Stimulated activated CD4-positive, alpha-beta T cell treated with anti-CD3 and anti-CD28 coated beads, Interleukin-1b, Interleukin-23, amount 100 ng/mL, for 48 hours (primary cell): Measurements from ENCODE around the gene ZNF3.

Experiments
- DNase-seq: peaks from one replicate; pipeline ENCODE4 v3.0.0-alpha.2; 2020

Gene ZNF3

DNA sequence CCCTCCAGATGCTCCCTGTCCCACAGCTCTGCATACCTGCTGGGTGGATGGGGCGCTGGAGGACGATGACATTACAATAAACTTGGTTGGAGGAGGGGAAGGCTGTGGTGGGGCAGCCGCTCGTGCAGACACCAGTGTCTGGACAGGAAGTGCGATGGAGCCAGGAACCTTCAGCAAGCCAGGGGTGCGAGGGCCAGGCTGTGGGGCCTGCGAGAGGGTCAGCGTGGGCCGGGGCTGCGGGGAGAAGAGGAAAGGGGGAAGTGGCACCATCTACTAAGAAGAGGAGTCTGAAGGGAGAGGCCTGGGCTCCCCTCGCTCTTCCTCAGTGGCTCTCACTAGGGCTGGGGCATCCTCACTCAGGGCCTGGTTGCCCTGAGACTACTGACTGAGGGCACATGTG is 26.4 kb upstream of the ZNF3 start:
- no peak for DNase-seq

GRCh38 chr7:100107125-100107737 is 25.7 kb upstream of the ZNF3 start:
- DNase-seq, result no peak

GRCh38 chr7:100106633-100107032 is 25.1 kb upstream of the ZNF3 start:
- no peak for DNase-seq

GRCh38 chr7:100105534-100105933 is 24.0 kb upstream of the ZNF3 start:
- no peak for DNase-seq

DNA sequence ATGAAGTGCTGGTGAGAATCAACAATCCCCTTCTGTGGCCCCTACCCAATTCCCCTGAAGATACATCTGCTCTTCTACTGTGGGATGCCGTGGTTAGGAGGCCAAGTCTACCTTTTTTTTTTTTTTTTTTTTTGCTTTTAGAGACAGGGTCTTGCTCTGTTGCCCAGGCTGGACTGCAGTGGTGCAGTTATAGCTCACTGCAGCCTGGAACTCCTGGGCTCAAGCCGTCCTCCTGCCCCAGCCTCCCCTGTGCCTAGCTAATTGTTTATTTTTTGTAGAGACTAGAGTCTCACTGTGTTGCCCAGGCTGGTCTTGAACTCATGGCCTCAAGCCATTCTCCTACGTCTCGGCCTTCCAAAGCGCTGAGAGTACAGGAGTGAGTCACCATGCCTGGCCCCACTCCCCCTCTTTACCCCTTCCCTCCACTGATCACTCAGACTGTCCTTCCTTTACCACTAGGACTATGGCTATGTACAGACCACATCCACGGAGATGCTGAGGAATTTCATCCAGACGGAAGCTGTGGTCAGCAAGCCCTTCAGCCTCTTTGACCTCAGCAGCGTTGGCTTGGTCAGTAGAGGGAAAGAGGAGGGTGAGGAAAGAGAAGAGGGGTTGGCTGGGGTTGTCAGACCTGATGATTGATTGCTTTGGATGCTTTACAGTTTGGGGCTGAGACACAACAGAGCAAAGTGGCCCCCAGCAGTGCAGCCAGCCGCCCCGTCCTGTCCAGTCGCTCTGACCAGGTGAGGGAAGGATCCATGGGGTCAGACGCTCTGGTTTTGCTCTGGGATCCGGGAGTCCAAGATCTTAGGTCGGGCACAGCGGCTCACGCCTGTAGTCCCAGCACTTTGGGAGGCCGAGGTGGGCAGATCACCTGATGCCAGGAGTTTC is 21.7 kb upstream of the ZNF3 start:
- DNase-seq, result no peak

- peak; percentile 99 for DNase-seq
These were observed 19.7 kb upstream of the ZNF3 start, which contains the start of the genes AP4M1 and MCM7 for GRCh38 chr7:100101016-100101862. Gene AP4M1, plus strand, starts transcription at chr7:100101643. Its CDS starts 72 bp downstream, at chr7:100101715. Gene MCM7, minus strand, starts transcription at chr7:100101397. Its CDS starts 103 bp downstream, at chr7:100101294.

DNA sequence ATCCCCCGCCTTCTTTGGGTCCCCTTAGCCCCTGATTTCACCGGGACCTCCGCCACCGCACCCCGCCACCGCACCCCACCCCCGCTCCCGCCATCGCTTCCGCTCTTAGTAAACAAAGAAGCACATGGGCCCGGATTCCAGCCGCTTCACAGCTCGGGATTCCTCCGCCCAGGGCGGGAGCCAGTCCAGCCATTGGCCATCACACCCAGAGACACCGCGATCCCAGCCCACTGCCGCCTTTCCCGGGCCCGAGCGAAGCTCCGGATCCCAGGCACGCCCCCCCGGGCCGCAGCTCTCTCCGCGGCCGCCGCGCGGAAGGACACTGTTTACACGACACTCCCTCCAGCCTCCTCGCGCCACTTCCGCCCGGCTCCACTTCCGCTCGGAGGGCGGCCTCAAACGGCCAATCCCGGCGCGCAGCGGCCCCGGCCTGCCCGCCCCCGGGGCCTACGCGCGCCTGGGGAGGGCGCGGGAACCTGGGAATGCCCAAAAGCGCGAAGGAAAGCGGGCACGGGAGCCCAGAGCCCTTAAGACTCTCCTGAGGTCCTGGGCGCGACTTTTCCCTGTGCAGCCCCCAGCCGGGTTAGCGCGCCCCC is 19.0 kb upstream of the ZNF3 start:
- DNase-seq, result peak; percentile 87

DNA sequence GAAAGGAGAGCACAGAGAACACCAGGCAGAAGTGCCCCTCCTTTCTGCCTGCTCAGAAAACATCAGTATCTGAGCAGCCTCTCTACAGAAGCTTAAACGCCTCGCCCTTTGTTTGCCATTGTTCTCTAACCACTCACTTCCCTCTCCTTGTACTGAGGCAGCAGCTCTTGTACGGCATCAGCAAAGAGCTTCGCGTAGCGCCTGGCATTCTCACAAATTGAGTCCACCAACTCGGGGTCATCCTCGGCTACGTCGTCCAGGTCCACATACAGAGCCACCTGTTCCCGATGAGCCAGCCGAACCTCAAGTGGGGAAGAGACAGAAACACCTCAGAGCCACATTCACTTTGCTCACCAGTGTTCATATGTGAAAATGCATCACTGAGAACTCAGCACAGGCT is 17.9 kb upstream of the ZNF3 start:
- DNase-seq, result no peak

DNA sequence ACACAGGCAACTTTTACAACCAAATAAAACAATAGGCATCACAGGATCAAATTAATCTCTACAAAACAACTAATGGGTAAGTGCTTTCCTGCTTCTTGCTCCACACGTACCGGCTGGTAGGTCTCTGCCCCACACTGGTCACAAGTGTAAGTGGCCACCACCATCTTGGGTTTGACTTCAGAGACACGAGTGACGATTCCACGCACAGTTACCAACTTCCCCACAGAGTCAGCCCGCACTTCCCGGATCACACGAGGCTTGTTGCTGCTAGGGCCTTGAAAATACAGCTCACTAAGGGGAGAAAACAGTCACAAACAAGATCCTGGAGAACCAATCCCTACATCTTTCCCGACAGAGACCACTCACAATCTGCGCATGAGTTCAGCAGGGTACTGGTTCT is 17.4 kb upstream of the ZNF3 start:
- DNase-seq, result no peak

GRCh38 chr7:100095704-100096103 is 14.2 kb upstream of the ZNF3 start:
- no peak for DNase-seq

DNA sequence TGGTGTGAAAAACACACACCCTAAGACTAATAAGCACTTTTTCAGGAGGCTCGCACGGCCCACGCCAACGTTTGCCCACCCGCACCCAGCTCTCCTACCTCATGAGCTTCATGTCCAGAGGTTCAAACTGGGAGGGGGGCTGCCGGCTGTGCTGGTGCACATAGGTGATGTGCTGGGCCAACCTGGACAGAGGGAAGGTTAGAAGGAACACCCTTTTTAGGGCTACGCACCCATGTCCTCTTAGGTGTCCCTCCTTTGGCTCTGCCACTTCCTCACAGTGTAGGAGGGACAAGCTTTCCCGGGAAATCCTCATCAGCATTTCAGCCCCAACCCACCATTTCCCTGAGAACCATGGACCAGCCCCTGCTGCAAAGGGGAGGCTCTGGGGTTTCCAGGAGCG is 13.8 kb upstream of the ZNF3 start:
- no peak for DNase-seq

- DNase-seq, result no peak
These were observed 12.5 kb upstream of the ZNF3 start for GRCh38 chr7:100093925-100094486.

- no peak for DNase-seq
These were observed 12.0 kb upstream of the ZNF3 start for GRCh38 chr7:100093498-100093897.

DNA sequence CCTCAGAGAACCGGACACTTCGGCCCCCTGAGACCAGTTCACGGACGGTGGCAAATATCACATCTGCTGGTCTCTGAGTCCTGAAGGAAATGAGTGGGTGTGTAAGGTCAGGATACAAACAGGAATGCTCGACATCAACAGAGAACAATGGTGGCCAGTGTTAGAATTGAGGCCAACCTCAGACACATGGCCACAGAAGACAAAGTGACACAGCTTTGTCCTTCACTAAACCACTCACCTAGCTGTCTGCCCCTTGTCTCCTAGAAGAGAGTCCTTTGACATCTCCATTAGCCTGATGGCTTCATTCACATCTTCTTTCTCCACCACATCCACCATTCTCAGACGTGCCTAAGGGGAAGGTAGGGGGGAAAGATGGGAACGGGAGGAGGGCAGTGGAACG is 11.5 kb upstream of the ZNF3 start:
- no peak for DNase-seq

DNA sequence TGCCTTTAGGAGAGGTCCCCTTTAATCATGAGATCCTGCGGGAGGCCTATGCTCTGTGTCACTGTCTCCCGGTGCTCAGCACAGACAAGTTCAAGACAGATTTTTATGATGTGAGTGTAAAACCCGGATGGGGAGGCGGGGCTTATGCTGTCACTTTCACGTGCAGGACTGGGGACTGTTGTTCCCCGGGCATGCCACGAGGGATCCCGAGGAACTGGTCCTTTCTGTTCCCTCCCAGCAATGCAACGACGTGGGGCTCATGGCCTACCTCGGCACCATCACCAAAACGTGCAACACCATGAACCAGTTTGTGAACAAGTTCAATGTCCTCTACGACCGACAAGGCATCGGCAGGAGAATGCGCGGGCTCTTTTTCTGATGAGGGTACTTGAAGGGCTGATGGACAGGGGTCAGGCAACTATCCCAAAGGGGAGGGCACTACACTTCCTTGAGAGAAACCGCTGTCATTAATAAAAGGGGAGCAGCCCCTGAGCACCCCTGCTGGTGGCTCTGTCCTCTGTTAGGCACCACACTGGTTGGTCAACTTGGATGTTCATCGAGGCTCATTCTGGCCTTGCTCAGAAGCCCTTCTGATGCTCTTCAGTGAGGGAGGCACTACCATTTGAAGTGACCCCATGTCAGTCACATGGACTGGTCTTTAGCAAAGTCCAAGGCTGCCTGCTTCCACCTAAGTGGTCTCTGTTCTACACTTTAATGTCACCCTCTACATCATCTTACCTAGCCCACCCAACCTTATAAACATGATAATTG is 10.1 kb upstream of the ZNF3 start:
- DNase-seq, result peak; percentile 22

- DNase-seq, result no peak
These were observed 9.2 kb upstream of the ZNF3 start for GRCh38 chr7:100090527-100091410.

- no peak for DNase-seq
These were observed 8.1 kb upstream of the ZNF3 start for GRCh38 chr7:100089458-100090196.

GRCh38 chr7:100088621-100089457 is 7.3 kb upstream of the ZNF3 start, which contains the start of gene COPS6:
Gene COPS6, plus strand, starts transcription at chr7:100088969. Its CDS starts 22 bp downstream, at chr7:100088991.
- DNase-seq, result peak; percentile 83

DNA sequence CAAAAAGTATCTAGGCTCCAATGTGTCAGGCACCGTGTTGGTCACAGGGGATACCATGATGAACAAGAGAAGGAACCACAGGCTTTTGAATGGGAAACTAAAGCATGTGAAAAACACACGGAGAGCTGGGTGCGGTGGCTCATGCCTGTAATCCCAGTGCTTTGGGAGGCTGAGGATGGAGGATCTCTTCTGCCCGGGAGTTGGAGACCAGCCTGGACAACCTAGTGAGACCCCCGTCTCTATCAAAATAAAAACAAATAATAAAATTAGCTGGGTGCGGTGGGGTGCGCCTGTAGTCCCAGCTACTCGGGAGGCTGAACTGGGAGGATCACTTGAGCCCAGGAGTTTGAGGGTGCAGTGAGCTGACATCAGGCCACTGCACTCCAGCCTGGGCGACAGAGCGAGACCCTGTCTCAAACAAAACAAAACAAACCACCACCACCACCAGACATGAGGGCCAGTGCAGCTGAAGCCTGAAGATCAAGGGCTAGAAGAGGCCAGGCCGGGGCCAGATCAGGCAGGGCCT is 6.6 kb upstream of the ZNF3 start:
- DNase-seq, result no peak
